ENCODE measurements around the gene OMP. TPM values are rescaled to one million over a fixed set of nuclear protein-coding genes. Genes with fewer than 3 reads are reported as not detected.

OMP gene
- total and polyA plus RNA-seq, 5 experiments from 2014 or later = 1.1 TPM; not detected in 4

DNA sequence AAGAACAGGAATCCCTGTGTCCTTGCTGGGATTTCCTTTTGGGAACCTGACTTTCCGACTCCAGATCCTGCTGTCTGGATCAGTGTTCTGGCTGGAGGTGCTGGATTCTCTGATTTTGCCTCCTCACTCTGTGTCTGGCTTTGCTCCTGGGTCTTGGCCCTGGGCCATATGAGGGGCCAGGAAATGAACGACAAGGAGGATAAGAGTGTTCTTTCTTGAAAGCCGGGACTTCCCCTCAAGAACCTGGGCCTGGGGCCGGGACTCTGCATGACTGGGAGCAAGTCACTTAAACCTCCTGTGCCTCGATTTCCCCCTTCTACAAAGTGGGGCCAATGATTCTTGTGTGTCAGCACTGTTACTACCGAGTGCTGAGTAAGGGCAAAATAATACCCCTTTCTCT is 22.6 kb downstream of the OMP start:
- H3K4me3 Mint-ChIP-seq = no peak overlapping the region
- peak overlapping the region in 1 of 10 donors; percentile 16 for H3K27ac Mint-ChIP-seq
- H3K27me3 Mint-ChIP-seq = peaks cover 0 to 9% (median 3%) of the 10 kb centered on the region in 5 donors
- ATAC-seq (no peak), DNase-seq (no peak)
- peaks cover 0 to 27% (median 5%) of the 10 kb centered on the region in 3 donors for H3K36me3 Mint-ChIP-seq
- POLR2A ChIA-PET = no interaction called here
- peaks cover 8 to 22% (median 13%) of the 10 kb centered on the region in 4 donors for H3K4me1 Mint-ChIP-seq
- no peaks in the 10 kb centered on the region for H3K9me3 Mint-ChIP-seq

DNA sequence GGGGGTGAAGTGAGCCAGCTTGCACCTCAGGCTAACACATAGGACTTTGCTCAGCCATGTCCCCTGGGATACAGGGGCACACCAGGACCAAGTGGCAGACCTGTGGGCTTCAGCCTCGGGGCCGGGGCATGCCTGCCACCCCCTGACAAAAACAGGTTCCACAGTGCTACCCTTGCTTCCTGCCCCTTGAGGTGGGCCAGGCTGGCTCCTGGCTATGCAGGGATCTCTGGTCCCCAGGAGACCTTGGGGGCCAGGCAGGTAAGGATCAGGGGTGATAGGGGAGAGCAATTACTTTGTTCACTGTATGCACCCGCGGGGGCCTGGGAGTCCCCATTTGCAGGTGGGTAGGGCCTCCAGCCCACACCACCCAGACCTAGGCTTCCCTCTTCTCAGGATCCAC is 23.1 kb downstream of the OMP start:
- Mint-ChIP-seq H3K9me3 (no peaks in the 10 kb centered on the region), H3K27me3 (peaks cover 0 to 9% (median 3%) of the 10 kb centered on the region in 5 donors), H3K27ac (no peak overlapping the region), H3K36me3 (peaks cover 0 to 22% (median 4%) of the 10 kb centered on the region in 3 donors), H3K4me3 (peak overlapping the region in 1 of 10 donors; percentile 39), H3K4me1 (peaks cover 8 to 22% (median 13%) of the 10 kb centered on the region in 4 donors)
- DNase-seq (no peak), ATAC-seq (no peak)
- POLR2A ChIA-PET = no interaction called here

DNA sequence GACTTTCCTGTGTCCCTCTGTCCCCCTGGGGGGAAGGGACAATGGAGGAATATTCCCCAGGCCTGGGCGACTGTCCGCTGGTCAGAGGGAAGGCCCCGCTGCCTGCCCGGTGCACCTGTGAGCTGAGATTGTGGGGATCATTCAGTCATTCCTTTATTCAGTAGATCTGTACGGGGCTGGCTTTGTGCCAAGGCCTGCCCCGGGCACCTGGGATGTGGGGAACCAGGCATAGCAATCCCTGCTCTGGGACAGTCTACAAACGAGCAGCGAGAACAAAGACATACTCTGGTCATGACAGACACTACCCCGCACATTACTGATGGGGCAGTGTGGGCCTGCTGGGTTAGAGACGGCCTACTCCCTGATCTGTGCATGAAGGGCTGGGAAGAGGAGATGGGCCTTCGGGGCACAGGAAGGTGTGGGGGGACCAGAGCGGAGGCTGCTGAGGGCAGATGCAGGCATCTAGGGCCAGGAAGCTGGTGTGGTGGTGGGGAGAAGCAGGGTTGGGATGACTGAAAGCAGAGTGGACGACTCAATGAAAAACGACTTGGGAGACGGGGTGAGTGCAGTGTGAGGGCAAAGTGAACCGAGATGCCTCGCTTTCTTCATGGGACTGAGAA is 23.6 kb downstream of the OMP start:
- peaks cover 8 to 22% (median 13%) of the 10 kb centered on the region in 4 donors for H3K4me1 Mint-ChIP-seq
- ATAC-seq (no peak), DNase-seq (no peak)
- POLR2A ChIA-PET = interaction anchor here (1.5 kb wide), 1 partner anchor 63 kb away, joined by 3 read pairs; no protein-coding TSS in a partner anchor
- H3K9me3 Mint-ChIP-seq = no peaks in the 10 kb centered on the region
- peak overlapping the region in 2 of 10 donors; percentile 21 to 88 for H3K27ac Mint-ChIP-seq
- H3K27me3 Mint-ChIP-seq = peaks cover 0 to 9% (median 3%) of the 10 kb centered on the region in 5 donors
- H3K4me3 Mint-ChIP-seq = peak overlapping the region in 6 of 10 donors; percentile 20 to 77 (median 45)
- H3K36me3 Mint-ChIP-seq = peaks cover 0 to 17% (median 0%) of the 10 kb centered on the region in 3 donors

DNA sequence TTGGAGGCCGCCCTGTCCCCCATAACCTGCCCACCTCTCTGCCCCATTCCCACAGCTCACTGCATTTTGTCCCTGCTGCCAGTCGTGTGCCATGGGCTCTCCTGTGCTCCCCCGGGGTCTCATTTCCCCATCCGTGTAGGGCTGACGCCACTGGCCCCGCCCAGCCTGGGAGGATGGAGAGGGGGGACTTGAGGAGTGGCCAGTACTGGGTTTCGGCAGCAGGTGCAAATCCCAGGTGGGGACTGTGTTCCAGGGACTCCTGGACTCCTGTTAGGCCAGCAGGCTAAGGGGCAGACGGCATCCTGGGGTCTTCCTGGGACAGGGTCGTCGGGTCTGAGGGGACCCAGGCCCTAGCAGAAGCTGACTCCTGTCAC is 24.2 kb downstream of the OMP start:
- no peak for DNase-seq
- H3K27ac Mint-ChIP-seq = peak overlapping the region in 1 of 10 donors; percentile 88
- H3K4me1 Mint-ChIP-seq = peaks cover 8 to 22% (median 13%) of the 10 kb centered on the region in 4 donors
- H3K27me3 Mint-ChIP-seq = peaks cover 0 to 9% (median 3%) of the 10 kb centered on the region in 5 donors
- POLR2A ChIA-PET = interaction anchor here (1.5 kb wide), 1 partner anchor 62 kb away, joined by 3 read pairs; no protein-coding TSS in a partner anchor
- peak in 1 of 2 donors; percentile 12 for ATAC-seq
- peak overlapping the region in 5 of 10 donors; percentile 61 to 79 (median 72) for H3K4me3 Mint-ChIP-seq
- H3K36me3 Mint-ChIP-seq = peaks cover 0 to 17% (median 0%) of the 10 kb centered on the region in 3 donors
- H3K9me3 Mint-ChIP-seq = no peaks in the 10 kb centered on the region

DNA sequence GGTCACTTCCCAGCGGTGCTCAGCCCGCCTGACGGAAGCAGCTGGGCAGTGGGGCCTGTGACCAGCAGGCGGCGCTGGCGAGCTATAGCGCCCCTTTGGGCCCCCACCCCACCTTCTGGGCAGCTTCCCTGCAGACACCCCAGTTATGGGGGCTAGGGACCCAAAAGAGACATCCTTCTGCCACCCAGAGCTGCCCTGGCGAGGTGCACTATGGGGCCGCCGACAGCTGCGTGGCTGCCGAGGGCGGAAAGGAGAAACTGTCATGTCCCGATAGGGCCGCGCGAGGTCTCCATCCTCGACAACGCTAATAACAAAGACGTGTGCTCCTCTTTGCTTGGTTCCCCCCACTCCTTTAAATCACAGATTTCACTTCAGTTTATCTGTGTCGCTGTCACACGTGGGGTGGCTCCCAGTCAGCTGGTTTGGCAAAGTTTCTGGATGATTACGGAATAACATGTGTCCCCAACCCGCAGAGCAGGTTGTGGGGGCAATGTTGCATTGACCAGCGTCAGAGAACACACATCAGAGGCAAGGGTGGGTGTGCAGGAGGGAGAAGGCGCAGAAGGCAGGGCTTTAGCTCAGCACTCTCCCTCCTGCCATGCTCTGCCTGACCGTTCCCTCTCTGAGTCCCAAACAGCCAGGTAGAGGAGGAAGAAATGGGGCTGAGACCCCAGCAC is 24.7 kb downstream of the OMP start:
- H3K27ac Mint-ChIP-seq = peak overlapping the region in 1 of 10 donors; percentile 34
- peaks cover 0 to 9% (median 3%) of the 10 kb centered on the region in 5 donors for H3K27me3 Mint-ChIP-seq
- H3K36me3 Mint-ChIP-seq = peaks cover 0 to 17% (median 0%) of the 10 kb centered on the region in 3 donors
- peaks cover 8 to 22% (median 13%) of the 10 kb centered on the region in 4 donors for H3K4me1 Mint-ChIP-seq
- H3K9me3 Mint-ChIP-seq = no peaks in the 10 kb centered on the region
- H3K4me3 Mint-ChIP-seq = peak overlapping the region; percentile 53 to 83 (median 70)
- ATAC-seq (peak; percentile 86 to 89), DNase-seq (peak; percentile 35 to 75 (median 63))
- POLR2A ChIA-PET = interaction anchor here (1.5 kb wide), 1 partner anchor 62 kb away, joined by 3 read pairs; no protein-coding TSS in a partner anchor

DNA sequence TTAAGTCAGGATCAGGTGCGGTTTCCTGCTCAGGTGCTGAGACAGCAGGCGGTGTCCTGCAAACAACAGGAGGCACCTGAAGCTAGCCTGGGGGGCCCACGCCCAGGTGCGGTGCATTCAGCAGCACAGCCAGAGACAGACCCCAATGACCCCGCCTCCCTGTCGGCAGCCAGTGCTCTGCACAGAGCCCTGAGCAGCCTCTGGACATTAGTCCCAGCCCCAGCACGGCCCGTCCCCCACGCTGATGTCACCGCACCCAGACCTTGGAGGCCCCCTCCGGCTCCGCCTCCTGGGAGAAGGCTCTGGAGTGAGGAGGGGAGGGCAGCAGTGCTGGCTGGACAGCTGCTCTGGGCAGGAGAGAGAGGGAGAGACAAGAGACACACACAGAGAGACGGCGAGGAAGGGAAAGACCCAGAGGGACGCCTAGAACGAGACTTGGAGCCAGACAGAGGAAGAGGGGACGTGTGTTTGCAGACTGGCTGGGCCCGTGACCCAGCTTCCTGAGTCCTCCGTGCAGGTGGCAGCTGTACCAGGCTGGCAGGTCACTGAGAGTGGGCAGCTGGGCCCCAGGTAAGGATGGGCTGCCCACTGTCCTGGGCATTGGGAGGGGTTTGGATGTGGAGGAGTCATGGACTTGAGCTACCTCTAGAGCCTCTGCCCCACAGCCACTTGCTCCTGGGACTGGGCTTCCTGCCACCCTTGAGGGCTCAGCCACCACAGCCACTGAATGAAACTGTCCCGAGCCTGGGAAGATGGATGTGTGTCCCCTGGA is 25.5 kb downstream of the OMP start, which contains the start of gene MYO7A:
MYO7A (plus strand) TSS at position 327 of the 772 bp plus-strand sequence. CDS start 2,389 bp downstream, outside the sequence.
- Mint-ChIP-seq H3K9me3 (no peaks in the 10 kb centered on the region), H3K36me3 (peaks cover 0 to 11% (median 0%) of the 10 kb centered on the region in 3 donors), H3K27me3 (peaks cover 0 to 9% (median 3%) of the 10 kb centered on the region in 5 donors), H3K4me1 (peaks cover 8 to 22% (median 13%) of the 10 kb centered on the region in 4 donors), H3K4me3 (peak within 1 kb of the TSS; percentile 53 to 83 (median 70)), H3K27ac (peak within 1 kb of the TSS in 3 of 10 donors; percentile 22 to 50 (median 34))
- DNase-seq (no peak), ATAC-seq (peak in 1 of 2 donors; percentile 13)
- POLR2A ChIA-PET = no interaction called here

DNA sequence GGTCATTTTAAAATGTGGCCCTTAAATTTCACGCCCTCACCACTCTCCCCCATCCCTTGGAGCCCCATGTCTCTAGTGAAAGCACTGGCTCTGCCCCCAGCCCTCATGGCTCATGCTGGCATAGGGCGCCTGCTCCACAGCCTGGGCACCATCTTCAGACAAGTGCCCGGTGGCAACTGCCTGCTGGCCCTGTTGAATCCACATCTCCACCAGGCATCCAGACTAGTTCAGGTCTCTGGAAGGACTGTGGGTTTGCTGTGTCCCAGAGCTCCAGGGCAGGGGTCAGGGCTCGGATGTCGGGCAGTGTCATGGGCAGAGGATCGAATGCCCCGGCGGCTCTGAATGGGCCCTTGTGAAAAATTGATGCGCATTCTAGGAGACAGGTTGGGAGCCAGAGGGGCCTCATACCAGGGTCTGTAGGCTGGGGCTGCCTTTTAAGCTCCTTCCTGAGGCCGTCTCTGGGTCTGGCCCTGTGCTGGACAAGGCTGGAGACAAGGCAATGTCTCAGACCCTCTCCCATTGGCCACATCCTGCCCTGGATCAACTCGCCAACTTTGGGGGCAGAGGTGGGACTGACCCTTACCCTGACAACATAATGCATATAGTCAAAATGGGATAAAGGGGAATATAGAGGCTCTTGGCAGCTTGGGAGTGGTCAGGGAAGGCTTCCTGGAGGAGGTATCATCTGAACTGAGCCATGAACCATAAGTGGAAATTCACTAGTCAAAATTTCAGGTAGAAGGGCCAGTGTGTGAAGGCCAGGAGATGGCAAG is 26.6 kb downstream of the OMP start:
- Mint-ChIP-seq H3K36me3 (peaks cover 0 to 2% (median 0%) of the 10 kb centered on the region in 3 donors), H3K27ac (peak overlapping the region in 2 of 10 donors; percentile 20 to 22), H3K4me1 (peaks cover 8 to 22% (median 13%) of the 10 kb centered on the region in 4 donors), H3K4me3 (no peak overlapping the region), H3K27me3 (peaks cover 0 to 9% (median 3%) of the 10 kb centered on the region in 5 donors), H3K9me3 (no peaks in the 10 kb centered on the region)
- POLR2A ChIA-PET = no interaction called here
- no peak for ATAC-seq
- DNase-seq = no peak

DNA sequence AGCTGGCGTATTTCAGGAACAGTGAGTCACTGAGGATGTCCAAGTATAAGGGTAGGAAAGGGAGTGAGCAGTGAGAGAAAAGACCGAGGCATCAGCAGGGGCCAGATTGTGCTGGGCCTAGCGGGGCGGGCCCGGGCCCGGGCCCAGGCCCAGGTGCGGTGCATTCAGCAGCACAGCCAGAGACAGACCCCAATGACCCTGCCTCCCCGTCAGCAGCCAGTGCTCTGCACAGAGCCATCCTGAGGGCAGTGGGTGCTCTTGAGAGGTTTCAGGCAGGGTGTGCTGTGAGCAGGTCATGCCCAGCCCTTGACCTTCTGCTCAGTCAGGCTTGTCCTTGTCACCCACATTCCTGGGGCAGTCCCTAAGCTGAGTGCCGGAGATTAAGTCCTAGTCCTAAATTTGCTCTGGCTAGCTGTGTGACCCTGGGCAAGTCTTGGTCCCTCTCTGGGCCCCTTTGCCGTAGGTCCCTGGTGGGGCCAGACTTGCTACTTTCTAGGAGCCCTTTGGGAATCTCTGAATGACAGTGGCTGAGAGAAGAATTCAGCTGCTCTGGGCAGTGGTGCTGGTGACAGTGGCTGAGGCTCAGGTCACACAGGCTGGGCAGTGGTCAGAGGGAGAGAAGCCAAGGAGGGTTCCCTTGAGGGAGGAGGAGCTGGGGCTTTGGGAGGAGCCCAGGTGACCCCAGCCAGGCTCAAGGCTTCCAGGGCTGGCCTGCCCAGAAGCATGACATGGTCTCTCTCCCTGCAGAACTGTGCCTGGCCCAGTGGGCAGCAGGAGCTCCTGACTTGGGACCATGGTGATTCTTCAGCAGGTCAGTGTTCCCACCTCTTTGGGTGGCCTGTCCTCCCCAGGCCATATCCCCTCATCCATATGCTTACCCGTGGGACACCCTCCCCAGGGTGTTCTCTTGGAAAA is 27.5 kb downstream of the OMP start:
- peak overlapping the region in 1 of 10 donors; percentile 20 for H3K27ac Mint-ChIP-seq
- no peak for DNase-seq
- POLR2A ChIA-PET = no interaction called here

DNA sequence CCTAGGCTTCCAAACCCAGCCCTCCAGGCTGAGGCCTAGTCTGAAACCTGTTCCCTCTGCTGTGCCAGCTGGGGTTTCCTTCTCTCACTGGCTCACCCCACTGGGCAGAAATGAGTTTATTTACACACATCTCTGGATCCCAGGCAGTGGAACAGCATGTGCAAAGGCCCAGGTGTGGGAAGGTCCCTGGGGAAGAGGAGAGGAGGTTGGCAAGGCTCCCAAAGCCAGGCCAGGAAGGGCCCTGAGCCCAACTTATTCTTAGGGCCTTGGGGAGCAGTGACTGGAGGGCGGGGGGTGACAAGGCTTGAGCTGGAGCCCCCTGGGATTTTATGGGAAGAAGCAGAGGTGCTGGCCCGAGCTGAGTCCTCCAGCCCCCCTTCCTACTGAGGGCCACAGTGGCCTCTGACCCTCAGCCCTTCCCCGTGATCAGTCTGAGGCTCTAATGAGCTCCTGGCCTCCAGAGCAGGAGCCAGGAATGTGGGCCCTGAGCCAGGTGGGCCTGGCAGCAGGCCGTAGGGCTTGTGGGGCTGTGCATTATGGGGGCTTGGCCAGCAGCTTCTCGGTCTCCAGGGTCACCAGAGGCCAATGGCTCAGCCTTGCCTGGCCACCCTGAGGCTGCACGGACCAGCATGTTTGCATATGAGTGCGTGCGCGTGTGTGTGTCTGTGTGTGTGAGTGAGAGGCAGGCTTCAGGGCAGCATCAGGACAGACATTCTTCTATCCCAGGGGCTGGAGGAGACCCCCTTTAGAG is 28.3 kb downstream of the OMP start:
- POLR2A ChIA-PET = no interaction called here
- H3K36me3 Mint-ChIP-seq = no peaks in the 10 kb centered on the region
- H3K27ac Mint-ChIP-seq = peak overlapping the region in 2 of 10 donors; percentile 62 to 69
- peaks cover 8 to 22% (median 13%) of the 10 kb centered on the region in 4 donors for H3K4me1 Mint-ChIP-seq
- no peaks in the 10 kb centered on the region for H3K9me3 Mint-ChIP-seq
- H3K27me3 Mint-ChIP-seq = peaks cover 0 to 9% (median 3%) of the 10 kb centered on the region in 5 donors
- no peak overlapping the region for H3K4me3 Mint-ChIP-seq
- no peak for ATAC-seq
- DNase-seq = no peak

More for the DNA sequence above, 27.5 kb downstream of the OMP start:
- Mint-ChIP-seq H3K36me3 (no peaks in the 10 kb centered on the region), H3K27me3 (peaks cover 0 to 9% (median 3%) of the 10 kb centered on the region in 5 donors), H3K4me1 (peaks cover 8 to 22% (median 13%) of the 10 kb centered on the region in 4 donors), H3K9me3 (no peaks in the 10 kb centered on the region), H3K4me3 (no peak overlapping the region)
- ATAC-seq = no peak

DNA sequence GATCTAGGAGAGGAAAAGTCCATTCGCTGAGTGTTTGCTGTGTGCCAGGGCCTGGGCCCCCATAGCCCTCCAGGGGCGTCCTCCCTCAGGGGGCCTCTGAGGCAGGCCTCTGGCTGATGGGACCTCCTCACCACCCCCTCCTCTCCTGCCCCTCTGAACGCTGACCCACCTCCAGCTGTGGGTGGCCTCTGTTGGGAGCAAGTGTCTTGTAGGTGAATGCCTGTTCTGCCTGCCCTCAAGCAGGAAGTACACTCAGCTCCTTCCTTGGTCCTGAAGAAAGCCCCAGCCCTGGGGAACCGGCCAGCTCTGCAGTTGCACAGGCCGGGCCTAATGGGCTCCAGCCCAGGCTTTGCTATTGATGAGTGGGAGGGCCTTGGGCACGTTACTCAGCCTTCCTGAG is 28.9 kb downstream of the OMP start:
- H3K9me3 Mint-ChIP-seq = no peaks in the 10 kb centered on the region
- no peak for DNase-seq
- POLR2A ChIA-PET = no interaction called here
- H3K27ac Mint-ChIP-seq = peak overlapping the region in 2 of 10 donors; percentile 12 to 40
- H3K27me3 Mint-ChIP-seq = peaks cover 1 to 12% (median 3%) of the 10 kb centered on the region in 5 donors
- no peak overlapping the region for H3K4me3 Mint-ChIP-seq
- H3K4me1 Mint-ChIP-seq = peaks cover 4 to 16% (median 11%) of the 10 kb centered on the region in 4 donors
- no peak for ATAC-seq
- no peaks in the 10 kb centered on the region for H3K36me3 Mint-ChIP-seq

All from naive thymus-derived CD8-positive, alpha-beta T cell (primary cell).